Measurements from ENCODE around the gene PCSK5. TPM values are rescaled to one million over a fixed set of nuclear protein-coding genes. Genes with fewer than 3 reads are reported as not detected.

The PCSK5 gene
- total and polyA plus RNA-seq, 8 donors, result 0.99 to 10.3 (median 4.4) TPM

DNA sequence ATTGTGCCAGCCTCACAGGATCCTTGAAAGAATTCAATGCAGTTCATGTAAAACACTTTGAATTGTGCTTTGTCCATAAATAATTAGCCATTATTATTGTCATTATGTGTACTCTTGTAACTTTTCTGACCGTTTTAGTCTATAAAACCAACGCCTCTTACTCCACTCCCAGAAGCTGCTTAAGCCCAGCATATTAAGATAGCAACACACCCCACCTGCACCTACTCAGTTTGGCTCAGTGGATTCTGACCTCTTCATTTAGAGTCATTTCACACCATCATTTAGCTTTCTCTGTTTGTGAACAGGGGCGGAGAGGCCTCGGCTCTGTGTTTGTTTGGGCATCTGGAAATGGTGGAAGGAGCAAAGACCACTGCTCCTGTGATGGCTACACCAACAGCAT lies 205.1 kb downstream of the PCSK5 start:
- intact Hi-C loops (cut with DNase I), result no loop called here

DNA sequence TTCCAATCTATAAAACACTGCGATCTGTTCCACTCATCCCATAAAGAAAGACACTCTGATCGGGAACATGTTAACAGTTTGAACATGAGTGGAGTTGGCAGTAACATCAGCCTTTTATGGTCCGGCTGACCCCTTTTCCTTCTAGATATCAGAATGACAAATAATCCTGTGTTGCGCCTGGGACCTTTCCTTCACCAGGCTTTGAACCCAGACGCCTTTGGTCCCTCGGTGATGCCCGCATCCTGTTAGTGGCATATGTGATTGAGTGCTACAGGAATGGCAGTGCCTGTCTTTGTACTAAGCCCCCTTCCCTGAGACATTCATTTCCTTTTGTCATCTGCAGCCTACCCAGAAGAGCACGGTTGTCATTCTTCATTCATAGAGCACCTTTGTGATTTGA lies 209.0 kb downstream of the PCSK5 start:
- intact Hi-C loops (cut with DNase I), result no loop called here
- no peak for TF ChIP-seq CTCF (IDR thresholded peaks at IDR 0.05)
- Histone ChIP-seq H3K36me3 (no peaks in the 10 kb centered on the region), H3K9me3 (no peaks in the 10 kb centered on the region), H3K4me3 (no peak overlapping the region), H3K4me1 (no peaks in the 10 kb centered on the region), H3K27me3 (no peaks in the 10 kb centered on the region), H3K27ac (no peak overlapping the region)
- no peak for DNase-seq
- no peak for ATAC-seq
- WGBS, 2 donors, result 91% methylated on average over 8 of the region's 8 CpGs
- no peak for FAIRE-seq

More for the DNA sequence above, 205.1 kb downstream of the PCSK5 start:
- no peak overlapping the region for H3K4me3 ChIP-seq
- no peaks in the 10 kb centered on the region for H3K9me3 ChIP-seq
- FAIRE-seq (no peak), ATAC-seq (no peak), DNase-seq (no peak)
- no peaks in the 10 kb centered on the region for H3K27me3 ChIP-seq
- TF ChIP-seq CTCF (IDR thresholded peaks at IDR 0.05), result no peak
- no peaks in the 10 kb centered on the region for H3K36me3 ChIP-seq
- no peak overlapping the region for H3K27ac ChIP-seq
- 89% methylated on average over 4 of the region's 4 CpGs for WGBS, 2 donors
- no peaks in the 10 kb centered on the region for H3K4me1 ChIP-seq

DNA sequence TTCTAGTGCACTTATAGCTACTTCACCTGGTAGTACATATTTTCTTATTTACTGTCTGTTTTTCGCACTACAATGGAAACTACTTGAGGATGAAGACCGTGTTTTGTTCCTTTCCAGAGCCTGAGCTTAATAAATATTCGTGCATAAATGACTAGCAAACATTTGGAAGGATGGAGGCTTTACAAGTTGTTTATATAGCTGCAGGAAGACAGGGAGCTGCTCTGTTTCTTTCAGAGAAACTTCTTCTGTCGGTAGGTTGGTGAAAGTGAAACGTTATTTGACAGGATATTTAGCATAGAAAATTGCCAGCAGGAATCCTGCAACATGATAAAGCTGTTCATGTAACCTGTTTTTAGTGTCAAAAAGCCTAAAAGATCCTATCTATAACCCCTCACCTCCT lies 210.6 kb downstream of the PCSK5 start:
- no peak for FAIRE-seq
- no peak for TF ChIP-seq CTCF (IDR thresholded peaks at IDR 0.05)
- no peaks in the 10 kb centered on the region for H3K36me3 ChIP-seq
- no peak for DNase-seq
- no peaks in the 10 kb centered on the region for H3K27me3 ChIP-seq
- H3K4me1 ChIP-seq, result no peaks in the 10 kb centered on the region
- no peaks in the 10 kb centered on the region for H3K9me3 ChIP-seq
- no peak overlapping the region for H3K4me3 ChIP-seq
- no peak overlapping the region for H3K27ac ChIP-seq
- no peak for ATAC-seq
- intact Hi-C loops (cut with DNase I), result no loop called here
- WGBS, 2 donors, result 73 to 82% methylated on average over 5 of the region's 5 CpGs

GRCh38 chr9:76101491-76101890 lies 211.0 kb downstream of the PCSK5 start:
- intact Hi-C loops (cut with DNase I), result no loop called here
- no peak for TF ChIP-seq CTCF (IDR thresholded peaks at IDR 0.05)
- Histone ChIP-seq H3K4me1 (no peaks in the 10 kb centered on the region), H3K27me3 (no peaks in the 10 kb centered on the region), H3K27ac (no peak overlapping the region), H3K9me3 (no peaks in the 10 kb centered on the region), H3K36me3 (no peaks in the 10 kb centered on the region), H3K4me3 (no peak overlapping the region)
- FAIRE-seq (no peak), ATAC-seq (no peak), DNase-seq (no peak)
- WGBS, 2 donors, result 91 to 97% methylated on average over 1 of the region's 1 CpG

DNA sequence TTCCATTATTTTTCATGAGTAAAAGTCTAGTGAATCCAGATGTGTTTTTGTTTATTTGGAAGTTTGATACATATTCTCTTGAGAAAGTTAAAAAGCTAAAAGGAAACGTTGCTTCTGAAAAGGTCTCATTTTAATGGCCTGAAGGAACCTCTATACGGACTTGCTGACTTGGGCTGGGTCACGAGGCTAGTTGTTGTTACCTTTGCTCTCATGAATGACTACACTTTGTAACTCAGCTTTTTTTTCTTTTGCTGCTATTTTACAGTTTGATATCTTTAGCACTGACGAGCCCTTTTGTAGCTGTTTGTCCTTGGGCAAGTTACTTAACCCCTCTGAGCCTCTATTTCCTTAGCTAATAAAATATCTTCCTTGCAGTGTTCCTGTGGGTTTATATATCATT lies 211.5 kb downstream of the PCSK5 start:
- intact Hi-C loops (cut with DNase I), result no loop called here
- DNase-seq (no peak), ATAC-seq (no peak), FAIRE-seq (no peak)
- Histone ChIP-seq H3K36me3 (no peaks in the 10 kb centered on the region), H3K4me1 (no peaks in the 10 kb centered on the region), H3K27ac (no peak overlapping the region), H3K9me3 (no peaks in the 10 kb centered on the region), H3K4me3 (no peak overlapping the region), H3K27me3 (no peaks in the 10 kb centered on the region)
- no peak for TF ChIP-seq CTCF (IDR thresholded peaks at IDR 0.05)
- 78 to 80% methylated on average over 4 of the region's 4 CpGs for WGBS, 2 donors

Data from pancreas (tissue), 10 donors.